GM13977 (cell line): Measurements from ENCODE around the gene COL4A2.

Source experiments
- DNase-seq: peaks from one replicate; pipeline ENCODE4 v3.0.0; 2012; ENCODE audit warnings: low spot score
- CTCF ChIP-seq: IDR thresholded peaks from 2 replicates; pipeline ENCODE4 v1.5.1; 2012; ENCODE audit warnings: mild to moderate bottlenecking, control low read depth; ENCODE audit not compliant: insufficient read depth; ENCODE audit errors: extremely low read depth, missing control alignments
- in situ Hi-C: fragments of 300-500 bp; cut with MboI; formaldehyde crosslinking; loops from one replicate; pipeline ENCODE4 v1.12.0; 2022; ENCODE audit warnings: low sequenced_read_pairs, low pct_unique_long_range_greater_than_20kb, mixed read lengths, inconsistent platforms; ENCODE audit not compliant: unreplicated experiment

Gene COL4A2

GRCh38 chr13:110302997-110303396, 4.1 kb upstream of the COL4A2 start:
- in situ Hi-C loops: no loop called here
- no peak for TF ChIP-seq CTCF
- DNase-seq: no peak

- in situ Hi-C loops: no loop called here
- TF ChIP-seq CTCF: no peak
- DNase-seq: no peak
Measured at GRCh38 chr13:110303644-110304043, 3.4 kb upstream of the COL4A2 start.

- TF ChIP-seq CTCF: no peak
- in situ Hi-C loops: no loop called here
- no peak for DNase-seq
Measured at GRCh38 chr13:110304256-110304655, 2.8 kb upstream of the COL4A2 start.

GRCh38 chr13:110305001-110305400, 2.1 kb upstream of the COL4A2 start:
- no peak for DNase-seq
- no peak for TF ChIP-seq CTCF
- in situ Hi-C loops: no loop called here

- in situ Hi-C loops: no loop called here
- DNase-seq: no peak
- TF ChIP-seq CTCF: no peak
Measured at GRCh38 chr13:110305544-110305943, 1.5 kb upstream of the COL4A2 start.

- DNase-seq: no peak
- in situ Hi-C loops: no loop called here
- TF ChIP-seq CTCF: no peak
Measured at GRCh38 chr13:110305949-110306339, 1.1 kb upstream of the COL4A2 start.
